ENCODE results near the gene KRT76. TPM values are rescaled to one million over a fixed set of nuclear protein-coding genes. Genes with fewer than 3 reads are reported as not detected.

Gene KRT76
- total RNA-seq, 1 experiment from 2014 or later: not detected

GRCh38 chr12:52823761-52824450 lies 46.8 kb upstream of the KRT76 start:
- Histone ChIP-seq H3K4me3 (ENCODE audit: low read depth, low read length) (no peak overlapping the region), H3K9me3 (no peaks in the 10 kb centered on the region), H3K27me3 (replicated peaks; ENCODE audit: control insufficient read depth, insufficient read depth, low read length) (no peaks in the 10 kb centered on the region), H3K4me1 (peaks cover 31% of the 10 kb centered on the region), H3K36me3 (ENCODE audit: control insufficient read depth, insufficient read depth, low read length) (no peaks in the 10 kb centered on the region)
- Mint-ChIP-seq H3K27me3 (ENCODE audit: insufficient read depth, unreplicated experiment) (no peaks in the 10 kb centered on the region), H3K27ac (ENCODE audit: unreplicated experiment) (no peak overlapping the region), H3K4me3 (ENCODE audit: unreplicated experiment) (no peak overlapping the region), H3K36me3 (ENCODE audit: insufficient read depth, unreplicated experiment) (no peaks in the 10 kb centered on the region), H3K9me3 (ENCODE audit: unreplicated experiment) (no peaks in the 10 kb centered on the region), H3K4me1 (ENCODE audit: low read depth, unreplicated experiment) (peaks cover 28% of the 10 kb centered on the region)
- no TSS peak for BruUV-seq (replicated peaks)
- CTCF ChIA-PET: interaction anchor here (1.1 kb wide), 1 partner anchor 452 kb away, joined by 3 read pairs; no protein-coding TSS in a partner anchor
- POLR2A ChIA-PET: no interaction called here
- no peak for TF ChIP-seq CTCF (IDR thresholded peaks at IDR 0.05; ENCODE audit: insufficient read depth in 1 of 2, low read depth in 1 of 2, low read length in 1 of 2, severe bottlenecking in 1 of 2, unreplicated experiment in 1 of 2)
- DNase-seq: no peak
- intact Hi-C loops (cut with micrococcal nuclease; ENCODE audit: unreplicated experiment): no loop called here

GRCh38 chr12:52822771-52823510 lies 45.8 kb upstream of the KRT76 start:
- no peak overlapping the region for H3K27ac Mint-ChIP-seq (ENCODE audit: unreplicated experiment)

More at GRCh38 chr12:52822771-52823510, 45.8 kb upstream of the KRT76 start:
- peaks cover 38% of the 10 kb centered on the region for H3K4me1 Mint-ChIP-seq (ENCODE audit: low read depth, unreplicated experiment)
- no peaks in the 10 kb centered on the region for H3K27me3 Mint-ChIP-seq (ENCODE audit: insufficient read depth, unreplicated experiment)
- H3K9me3 Mint-ChIP-seq (ENCODE audit: unreplicated experiment): no peaks in the 10 kb centered on the region
- DNase-seq: no peak
- TF ChIP-seq CTCF (IDR thresholded peaks at IDR 0.05; ENCODE audit: insufficient read depth in 1 of 2, low read depth in 1 of 2, low read length in 1 of 2, severe bottlenecking in 1 of 2, unreplicated experiment in 1 of 2): no peak
- H3K27me3 ChIP-seq (replicated peaks; ENCODE audit: control insufficient read depth, insufficient read depth, low read length): no peaks in the 10 kb centered on the region
- H3K36me3 Mint-ChIP-seq (ENCODE audit: insufficient read depth, unreplicated experiment): no peaks in the 10 kb centered on the region
- H3K36me3 ChIP-seq (ENCODE audit: control insufficient read depth, insufficient read depth, low read length): no peaks in the 10 kb centered on the region
- intact Hi-C loops (cut with micrococcal nuclease; ENCODE audit: unreplicated experiment): no loop called here
- ChIA-PET POLR2A (no interaction called here), CTCF (interaction anchor here (1.1 kb wide), 1 partner anchor 451 kb away, joined by 3 read pairs; no protein-coding TSS in a partner anchor)
- peaks cover 32% of the 10 kb centered on the region for H3K4me1 ChIP-seq
- H3K9me3 ChIP-seq: no peaks in the 10 kb centered on the region
- no peak overlapping the region for H3K4me3 ChIP-seq (ENCODE audit: low read depth, low read length)
- no peak overlapping the region for H3K4me3 Mint-ChIP-seq (ENCODE audit: unreplicated experiment)
- BruUV-seq (replicated peaks): no TSS peak

Measured in Caco-2 (cell line).